Trophoblast cell (in vitro differentiated cells and primary cell): ENCODE measurements around the gene SLC25A10.
A peak's percentile ranks its signal among the peaks of the same experiment; 100 is the strongest.

Source experiments
- DNase-seq, 2 donors: peaks; one replicate each; pipeline ENCODE4 v3.0.0-alpha.2; 2016
- H2AFZ ChIP-seq: 2 replicates; pipeline ENCODE4 v1.6.1; 2013; ENCODE audit warnings: low read length, moderate library complexity, mild to moderate bottlenecking; ENCODE audit not compliant: insufficient read depth, poor library complexity
- H2AK5ac ChIP-seq: 2 replicates; pipeline ENCODE4 v1.6.1; 2013; ENCODE audit warnings: mild to moderate bottlenecking, low read length
- H2BK120ac ChIP-seq: 2 replicates; pipeline ENCODE4 v1.6.1; 2013; ENCODE audit warnings: low read length, mild to moderate bottlenecking, moderate library complexity; ENCODE audit not compliant: insufficient read depth, poor library complexity
- H2BK12ac ChIP-seq: 2 replicates; pipeline ENCODE4 v1.6.1; 2013; ENCODE audit warnings: mild to moderate bottlenecking, low read length, moderate library complexity
- H2BK5ac ChIP-seq: 2 replicates; pipeline ENCODE4 v1.6.1; 2013; ENCODE audit warnings: low read length, low read depth, moderate library complexity, mild to moderate bottlenecking; ENCODE audit not compliant: poor library complexity
- H3K14ac ChIP-seq: 2 replicates; pipeline ENCODE4 v1.6.1; 2013; ENCODE audit warnings: mild to moderate bottlenecking, low read length
- H3K18ac ChIP-seq: 2 replicates; pipeline ENCODE4 v1.6.1; 2013; ENCODE audit warnings: mild to moderate bottlenecking, low read length
- H3K23ac ChIP-seq: 2 replicates; pipeline ENCODE4 v1.6.1; 2013; ENCODE audit warnings: low read length
- H3K27ac ChIP-seq: 2 replicates; pipeline ENCODE4 v1.5.1; 2013; ENCODE audit warnings: low read depth, mild to moderate bottlenecking, inconsistent platforms, low read length, moderate library complexity
- H3K27me3 ChIP-seq: 2 replicates; pipeline ENCODE4 v1.6.1; 2013; ENCODE audit warnings: inconsistent platforms, mild to moderate bottlenecking, low read length, moderate library complexity; ENCODE audit not compliant: insufficient read depth
- H3K36me3 ChIP-seq, 2 experiments: 1 replicate in 1 of 2; 2 replicates in 1 of 2; pipeline ENCODE4 v1.6.1; 2013; ENCODE audit warnings: low read length in 2 of 2, mild to moderate bottlenecking in 2 of 2, moderate library complexity in 1 of 2; ENCODE audit not compliant: insufficient read depth in 2 of 2, control insufficient read depth in 1 of 2
- H3K4ac ChIP-seq: 2 replicates; pipeline ENCODE4 v1.6.1; 2013; ENCODE audit warnings: low read depth, mild to moderate bottlenecking, low read length, moderate library complexity
- H3K4me1 ChIP-seq, 2 experiments: 1 replicate in 1 of 2; 2 replicates in 1 of 2; pipeline ENCODE4 v1.6.1; 2013; ENCODE audit warnings: low read length in 2 of 2, mild to moderate bottlenecking in 2 of 2, moderate library complexity in 1 of 2; ENCODE audit not compliant: insufficient read depth in 2 of 2, control insufficient read depth in 1 of 2
- H3K4me2 ChIP-seq: 2 replicates; pipeline ENCODE4 v1.6.1; 2013; ENCODE audit warnings: inconsistent platforms, mild to moderate bottlenecking, low read length, moderate library complexity
- H3K4me3 ChIP-seq: 2 replicates; pipeline ENCODE4 v1.5.1; 2013; ENCODE audit warnings: mild to moderate bottlenecking, low read depth, low read length, inconsistent platforms
- H3K79me1 ChIP-seq: one replicate; pipeline ENCODE4 v1.6.1; 2013; ENCODE audit warnings: low read length
- H3K79me2 ChIP-seq: 2 replicates; pipeline ENCODE4 v1.6.1; 2013; ENCODE audit warnings: low read length, mild to moderate bottlenecking; ENCODE audit not compliant: control insufficient read depth, insufficient read depth, poor library complexity
- H3K9ac ChIP-seq: 2 replicates; pipeline ENCODE4 v1.6.1; 2013; ENCODE audit warnings: mild to moderate bottlenecking, low read length
- H3K9me3 ChIP-seq: 2 replicates; pipeline ENCODE4 v1.6.1; 2013; ENCODE audit warnings: low read depth, mild to moderate bottlenecking, control low read depth, inconsistent platforms, low read length; ENCODE audit not compliant: insufficient read depth
- H4K12ac ChIP-seq: 2 replicates; pipeline ENCODE4 v1.6.1; 2013; ENCODE audit warnings: low read depth, mild to moderate bottlenecking, low read length, moderate library complexity
- H4K8ac ChIP-seq: 2 replicates; pipeline ENCODE4 v1.6.1; 2013; ENCODE audit warnings: low read depth, mild to moderate bottlenecking, low read length, moderate library complexity
- H4K91ac ChIP-seq: one replicate; pipeline ENCODE4 v1.6.1; 2013; ENCODE audit warnings: low read depth, mild to moderate bottlenecking, low read length, moderate library complexity
- WGBS: extraction: QIAGEN DNeasy Blood & Tissue Kit; methylation state at CpG from one replicate; pipeline ENCODE4 v1.1.7; 2013; ENCODE audit warnings: missing lambda C conversion rate; ENCODE audit not compliant: insufficient read length, insufficient coverage; ENCODE audit errors: extremely low coverage; 5-methylcytosine and 5-hydroxymethylcytosine counted together

Gene SLC25A10

DNA sequence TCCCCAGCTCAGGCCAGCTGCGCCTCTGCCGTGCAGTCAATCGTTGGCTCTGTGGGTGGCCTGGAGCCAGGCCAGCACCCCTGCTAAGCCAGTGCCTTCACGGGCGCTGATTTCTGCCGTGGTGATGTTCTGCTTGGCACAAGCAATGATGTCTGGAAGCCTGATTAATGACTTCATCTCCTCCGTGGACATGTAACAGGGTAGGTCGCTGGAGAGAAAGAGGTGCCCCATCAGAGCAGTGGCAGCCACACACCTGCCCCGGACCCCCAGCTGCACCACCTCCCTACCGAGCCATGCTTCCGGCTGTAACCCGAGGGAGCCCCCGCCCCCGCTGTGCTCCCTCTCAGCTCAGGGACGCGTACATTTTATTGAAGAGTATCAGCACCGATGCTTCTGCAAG, 30.4 kb upstream of the SLC25A10 start:
- H2AFZ ChIP-seq: no peak overlapping the region
- H4K8ac ChIP-seq: no peak overlapping the region
- no peak overlapping the region for H2BK12ac ChIP-seq
- peaks cover 21 to 32% of the 10 kb centered on the region in 2 experiments for H3K36me3 ChIP-seq
- DNase-seq: no peak
- no peak overlapping the region for H2BK120ac ChIP-seq
- H3K23ac ChIP-seq: no peak overlapping the region
- H3K9me3 ChIP-seq: no peaks in the 10 kb centered on the region
- H3K27me3 ChIP-seq: no peaks in the 10 kb centered on the region
- no peak overlapping the region for H3K4me2 ChIP-seq
- H3K9ac ChIP-seq: no peak overlapping the region
- no peak overlapping the region for H3K18ac ChIP-seq
- H3K79me2 ChIP-seq: peaks cover 20% of the 10 kb centered on the region
- no peak overlapping the region for H3K27ac ChIP-seq
- H3K4me3 ChIP-seq: no peak overlapping the region
- H4K91ac ChIP-seq: no peak overlapping the region
- no peak overlapping the region for H2AK5ac ChIP-seq
- H4K12ac ChIP-seq: no peak overlapping the region
- H3K14ac ChIP-seq: no peak overlapping the region
- H3K79me1 ChIP-seq: peaks cover 10% of the 10 kb centered on the region
- peaks cover 15 to 16% of the 10 kb centered on the region in 2 experiments for H3K4me1 ChIP-seq
- H3K4ac ChIP-seq: no peak overlapping the region
- H2BK5ac ChIP-seq: no peak overlapping the region
- no CpG with 5 or more reads among the region's 17 CpGs for WGBS

DNA sequence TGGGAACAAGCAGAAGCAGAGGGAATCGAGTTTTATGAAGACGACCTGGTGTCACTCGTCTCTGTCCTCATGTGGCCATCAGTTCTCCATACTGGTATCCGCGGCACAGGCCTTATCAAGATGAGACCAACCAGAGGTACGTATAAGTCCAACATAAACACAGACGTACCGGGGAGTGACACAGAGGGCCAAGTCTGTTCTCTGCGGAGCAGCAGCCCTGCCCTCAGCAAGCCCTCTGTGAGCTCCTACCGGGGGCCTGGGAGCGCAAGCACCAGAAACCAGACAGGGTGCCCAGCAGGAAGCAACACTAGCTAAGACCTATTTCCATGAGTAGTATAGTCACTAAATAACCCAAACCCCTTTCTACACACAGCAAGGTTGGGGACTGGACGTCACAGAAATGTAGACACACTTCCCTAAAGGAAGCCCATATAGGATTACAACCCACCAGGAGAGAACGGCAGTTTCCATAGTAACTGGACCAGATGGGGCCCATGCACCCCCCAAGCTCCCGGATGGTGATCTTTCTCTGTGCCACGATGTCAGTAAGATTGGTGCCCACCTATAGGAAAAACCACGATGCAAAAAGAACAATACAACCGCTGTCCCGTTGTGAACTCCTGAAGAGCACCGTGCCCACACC, 29.4 kb upstream of the SLC25A10 start:
- peak overlapping the region; percentile 92 for H4K12ac ChIP-seq
- peaks cover 32 to 42% of the 10 kb centered on the region in 2 experiments for H3K36me3 ChIP-seq
- peaks cover 10% of the 10 kb centered on the region for H3K79me1 ChIP-seq
- DNase-seq: no peak
- WGBS: no CpG with 5 or more reads among the region's 19 CpGs
- H2BK5ac ChIP-seq: no peak overlapping the region
- H3K9me3 ChIP-seq: no peaks in the 10 kb centered on the region
- no peak overlapping the region for H2BK12ac ChIP-seq
- peaks cover 20% of the 10 kb centered on the region for H3K79me2 ChIP-seq
- H3K27me3 ChIP-seq: no peaks in the 10 kb centered on the region
- H3K4ac ChIP-seq: peak overlapping the region; percentile 90
- peak overlapping the region; percentile 93 for H3K18ac ChIP-seq
- H3K4me1 ChIP-seq: peaks cover 15 to 16% of the 10 kb centered on the region in 2 experiments
- no peak overlapping the region for H4K91ac ChIP-seq
- no peak overlapping the region for H3K27ac ChIP-seq
- H3K4me3 ChIP-seq: peak overlapping the region; percentile 92
- peak overlapping the region; percentile 97 for H3K14ac ChIP-seq
- peak overlapping the region; percentile 85 for H2AK5ac ChIP-seq
- peak overlapping the region; percentile 87 for H2AFZ ChIP-seq
- H2BK120ac ChIP-seq: peak overlapping the region; percentile 87
- H4K8ac ChIP-seq: peak overlapping the region; percentile 94
- H3K23ac ChIP-seq: no peak overlapping the region
- H3K9ac ChIP-seq: peak overlapping the region; percentile 98
- H3K4me2 ChIP-seq: peak overlapping the region; percentile 68

DNA sequence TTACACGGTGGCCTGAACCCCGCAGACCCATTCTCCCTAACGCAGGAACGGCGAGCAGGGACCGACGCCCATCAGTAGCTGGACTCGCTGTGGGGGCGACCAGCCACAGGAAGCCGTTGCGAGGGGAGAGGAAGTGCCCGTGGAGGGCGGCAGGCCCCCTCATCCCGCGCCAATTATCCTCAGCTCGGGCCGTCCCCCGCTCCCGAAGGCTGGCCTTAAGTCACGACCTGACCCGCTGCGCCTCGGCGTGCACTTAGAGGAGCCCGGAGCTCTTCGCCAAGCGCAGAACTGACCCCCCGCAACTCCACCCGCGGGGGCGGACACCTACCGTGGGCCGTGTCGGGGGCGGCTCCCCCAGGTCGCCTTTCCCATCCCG, 28.9 kb upstream of the SLC25A10 start:
- H3K23ac ChIP-seq: no peak overlapping the region
- peaks cover 10% of the 10 kb centered on the region for H3K79me1 ChIP-seq
- H2BK5ac ChIP-seq: peak overlapping the region; percentile 69
- peak overlapping the region; percentile 92 for H4K12ac ChIP-seq
- H3K4me2 ChIP-seq: peak overlapping the region; percentile 68
- no peaks in the 10 kb centered on the region for H3K27me3 ChIP-seq
- peak overlapping the region; percentile 83 for H4K91ac ChIP-seq
- peak overlapping the region; percentile 87 for H2BK120ac ChIP-seq
- H2BK12ac ChIP-seq: peak overlapping the region; percentile 39
- H3K4me3 ChIP-seq: peak overlapping the region; percentile 92
- H3K4ac ChIP-seq: peak overlapping the region; percentile 90
- H3K4me1 ChIP-seq: peaks cover 15 to 16% of the 10 kb centered on the region in 2 experiments
- WGBS: no CpG with 5 or more reads among the region's 37 CpGs
- peak overlapping the region; percentile 87 for H2AFZ ChIP-seq
- H4K8ac ChIP-seq: peak overlapping the region; percentile 94
- H3K9me3 ChIP-seq: no peaks in the 10 kb centered on the region
- peak overlapping the region; percentile 32 for H3K27ac ChIP-seq
- peaks cover 37 to 45% of the 10 kb centered on the region in 2 experiments for H3K36me3 ChIP-seq
- DNase-seq: no peak
- peaks cover 20% of the 10 kb centered on the region for H3K79me2 ChIP-seq
- H3K9ac ChIP-seq: peak overlapping the region; percentile 98
- H3K14ac ChIP-seq: peak overlapping the region; percentile 97
- peak overlapping the region; percentile 93 for H3K18ac ChIP-seq
- H2AK5ac ChIP-seq: peak overlapping the region; percentile 85

DNA sequence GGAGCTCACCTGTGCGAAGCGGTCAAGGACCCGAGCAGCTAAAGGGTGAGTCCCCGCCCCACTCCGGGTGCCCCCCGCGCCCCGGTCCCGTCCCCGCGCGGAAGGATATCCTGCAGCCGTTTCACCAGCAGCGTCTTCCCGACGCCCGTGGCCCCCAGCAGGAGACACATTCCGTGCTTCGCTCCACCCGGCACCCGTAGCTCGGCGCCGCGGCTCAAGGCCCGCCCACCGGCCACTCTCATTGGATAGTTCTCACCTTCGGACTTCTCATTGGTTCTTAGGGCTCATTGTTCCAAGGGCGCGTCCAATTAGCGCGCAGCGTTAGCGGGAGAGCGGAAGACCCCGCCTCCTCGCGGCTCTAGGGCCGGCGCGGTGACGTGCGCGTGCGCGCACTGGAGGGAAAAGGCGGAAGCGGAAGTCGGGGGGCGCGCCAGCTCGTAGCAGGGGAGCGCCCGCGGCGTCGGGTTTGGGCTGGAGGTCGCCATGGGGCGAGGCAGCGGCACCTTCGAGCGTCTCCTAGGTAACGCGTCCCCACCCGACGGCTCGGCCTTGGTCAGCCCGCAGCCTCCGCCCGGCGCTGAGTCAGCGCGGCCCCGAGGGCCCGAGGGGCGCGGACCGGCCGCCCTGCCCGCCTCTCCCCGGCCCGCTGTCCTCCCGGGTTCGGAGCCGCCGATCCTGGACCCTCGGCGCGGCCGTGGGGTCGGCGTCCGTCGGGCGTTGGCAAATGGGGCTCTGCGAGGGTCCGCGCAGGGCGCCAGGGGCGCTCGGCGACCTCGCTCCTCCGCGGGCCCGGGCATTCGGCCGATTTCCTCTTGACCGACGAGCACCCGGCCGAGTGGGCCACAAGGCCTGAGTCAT, 28.3 kb upstream of the SLC25A10 start, which contains the start of the genes ARL16 and HGS:
TSS of gene ARL16 (minus strand) at position 214 of the 858 bp plus-strand sequence. CDS start at position 170, 44 bp downstream.
TSS of gene HGS (plus strand) at position 428 of the 858 bp plus-strand sequence. CDS start at position 484, 56 bp downstream.
- H3K79me2 ChIP-seq: peaks cover 20% of the 10 kb centered on the region
- DNase-seq: peak; percentile 99 to 100
- peak within 1 kb of the TSS; percentile 39 for H2BK12ac ChIP-seq
- peak within 1 kb of the TSS; percentile 93 for H3K18ac ChIP-seq
- H3K79me1 ChIP-seq: peaks cover 10% of the 10 kb centered on the region
- H3K14ac ChIP-seq: peak within 1 kb of the TSS; percentile 97
- peak within 1 kb of the TSS; percentile 87 for H2AFZ ChIP-seq
- peak within 1 kb of the TSS; percentile 94 for H4K8ac ChIP-seq
- peak within 1 kb of the TSS; percentile 95 for H3K4me3 ChIP-seq
- H4K91ac ChIP-seq: peak within 1 kb of the TSS; percentile 94
- H3K4ac ChIP-seq: peak within 1 kb of the TSS; percentile 97
- H2AK5ac ChIP-seq: peak within 1 kb of the TSS; percentile 85
- peaks cover 15 to 16% of the 10 kb centered on the region in 2 experiments for H3K4me1 ChIP-seq
- H3K23ac ChIP-seq: no peak within 1 kb of the TSS
- H4K12ac ChIP-seq: peak within 1 kb of the TSS; percentile 92
- no CpG with 5 or more reads among the region's 112 CpGs for WGBS
- peaks cover 43 to 51% of the 10 kb centered on the region in 2 experiments for H3K36me3 ChIP-seq
- H3K9me3 ChIP-seq: no peaks in the 10 kb centered on the region
- H3K27ac ChIP-seq: peak within 1 kb of the TSS; percentile 32
- no peaks in the 10 kb centered on the region for H3K27me3 ChIP-seq
- peak within 1 kb of the TSS; percentile 98 for H3K9ac ChIP-seq
- H3K4me2 ChIP-seq: peak within 1 kb of the TSS; percentile 79
- peak within 1 kb of the TSS; percentile 83 for H2BK5ac ChIP-seq
- H2BK120ac ChIP-seq: peak within 1 kb of the TSS; percentile 87
